Measurements from ENCODE around the gene DUSP8. TPM values are rescaled to one million over a fixed set of nuclear protein-coding genes. Genes with fewer than 3 reads are reported as not detected.
"Not testable (repeated sequence)": the region's sequence is repeated elsewhere in the genome, so short reads cannot be mapped to it uniquely, and the experiment has no call there.

Gene DUSP8
- total RNA-seq, 1 donor from 2014 or later: 0.29 TPM

- DNase-seq (ENCODE audit: low read depth): no peak
These were observed 55.6 kb downstream of the DUSP8 start for GRCh38 chr11:1516273-1517067.

- DNase-seq (ENCODE audit: low read depth): peak; percentile 59
These were observed 56.7 kb downstream of the DUSP8 start for GRCh38 chr11:1515082-1516060.

- DNase-seq (ENCODE audit: low read depth): no peak
These were observed 57.6 kb downstream of the DUSP8 start for GRCh38 chr11:1514336-1515061.

GRCh38 chr11:1513326-1514296 lies 58.5 kb downstream of the DUSP8 start:
- no peak for DNase-seq (ENCODE audit: low read depth)

- not testable (repeated sequence) for DNase-seq (ENCODE audit: low read depth)
These were observed 59.4 kb downstream of the DUSP8 start for GRCh38 chr11:1512531-1513258.

- DNase-seq (ENCODE audit: low read depth): no peak
These were observed 60.1 kb downstream of the DUSP8 start for GRCh38 chr11:1511937-1512496.

- DNase-seq (ENCODE audit: low read depth): no peak
These were observed 61.1 kb downstream of the DUSP8 start for GRCh38 chr11:1510928-1511327.

GRCh38 chr11:1510351-1510750 lies 61.7 kb downstream of the DUSP8 start:
- DNase-seq (ENCODE audit: low read depth): not testable (repeated sequence)

- DNase-seq (ENCODE audit: low read depth): no peak
These were observed 62.3 kb downstream of the DUSP8 start for GRCh38 chr11:1509626-1510255.

- no peak for DNase-seq (ENCODE audit: low read depth)
These were observed 63.1 kb downstream of the DUSP8 start for GRCh38 chr11:1508986-1509385.

- no peak for DNase-seq (ENCODE audit: low read depth)
These were observed 63.6 kb downstream of the DUSP8 start for GRCh38 chr11:1508491-1508891.

GRCh38 chr11:1507381-1508140 lies 64.5 kb downstream of the DUSP8 start:
- DNase-seq (ENCODE audit: low read depth): no peak

- DNase-seq (ENCODE audit: low read depth): no peak
These were observed 65.1 kb downstream of the DUSP8 start for GRCh38 chr11:1506981-1507380.

- no peak for DNase-seq (ENCODE audit: low read depth)
These were observed 66.6 kb downstream of the DUSP8 start for GRCh38 chr11:1505480-1505879.

GRCh38 chr11:1504581-1505290 lies 67.3 kb downstream of the DUSP8 start:
- DNase-seq (ENCODE audit: low read depth): no peak

- no peak for DNase-seq (ENCODE audit: low read depth)
These were observed 67.9 kb downstream of the DUSP8 start for GRCh38 chr11:1504138-1504537.
